OCI-LY7 (cell line): Measurements from ENCODE around the gene SPECC1L. TPM values are rescaled to one million over a fixed set of nuclear protein-coding genes. Genes with fewer than 3 reads are reported as not detected.

Source experiments
- BruUV-seq: library from RNA; stranded (reverse); fragments of 400-500 nt; replicated peaks from 2 replicates; lab custom pipeline; 2021; lab: Mats Ljungman, UMichigan
- CTCF ChIA-PET: fragments of 300-600 bp; sonication (Branson Sonifier 250); formaldehyde crosslinking; loops from one replicate; lab custom pipeline; 2022; ENCODE audit warnings: antibody characterized with exemption; ENCODE audit not compliant: unreplicated experiment; lab: Charles Lee
- POLR2A ChIA-PET: fragments of 300-600 bp; sonication (Branson Sonifier 250); formaldehyde crosslinking; loops from one replicate; lab custom pipeline; 2022; ENCODE audit warnings: antibody characterized with exemption; lab: Charles Lee
- DNase-seq: peaks from one replicate; pipeline ENCODE4 v3.0.0-alpha.2; 2015; ENCODE audit warnings: low spot score
- H2AFZ ChIP-seq: fragments of 200-600 bp; sonication (generic), shearing (Covaris generic); 2 replicates; pipeline ENCODE4 v1.6.1; 2014; ENCODE audit warnings: mild to moderate bottlenecking, antibody characterized with exemption, low read length, moderate library complexity
- H3K27ac ChIP-seq: fragments of 200-600 bp; sonication (generic); 2 replicates; pipeline ENCODE4 v1.5.1; 2014; ENCODE audit warnings: mixed run types, low read depth, mild to moderate bottlenecking, moderate library complexity, low read length, inconsistent platforms; ENCODE audit not compliant: poor library complexity, severe bottlenecking
- H3K36me3 ChIP-seq: fragments of 200-600 bp; sonication (generic); 2 replicates; pipeline ENCODE4 v1.6.1; 2014; ENCODE audit warnings: mild to moderate bottlenecking, antibody characterized with exemption, low read length, moderate library complexity, mixed read lengths; ENCODE audit not compliant: insufficient read depth
- H3K4me1 ChIP-seq: fragments of 200-600 bp; sonication (generic); 2 replicates; pipeline ENCODE4 v1.5.1; 2014; ENCODE audit warnings: mild to moderate bottlenecking, low read length; ENCODE audit not compliant: insufficient read depth, poor library complexity, severe bottlenecking
- H3K4me2 ChIP-seq: fragments of 200-600 bp; sonication (generic); 2 replicates; pipeline ENCODE4 v1.6.1; 2014; ENCODE audit warnings: mild to moderate bottlenecking, low read length
- H3K4me3 ChIP-seq: fragments of 200-600 bp; sonication (generic); 2 replicates; pipeline ENCODE4 v1.5.1; 2014; ENCODE audit warnings: mild to moderate bottlenecking, low read depth, low read length; ENCODE audit not compliant: poor library complexity, severe bottlenecking
- H3K79me2 ChIP-seq: fragments of 200-600 bp; sonication (generic); 2 replicates; pipeline ENCODE4 v1.6.1; 2016; ENCODE audit warnings: low read depth, mild to moderate bottlenecking, low read length, moderate library complexity, mixed read lengths; ENCODE audit not compliant: insufficient read depth
- H3K9me2 ChIP-seq: fragments of 200-600 bp; sonication (generic); 2 replicates; pipeline ENCODE4 v1.6.1; 2016; ENCODE audit warnings: mild to moderate bottlenecking, low read length, mixed read lengths; ENCODE audit not compliant: insufficient read depth
- H3K9me3 ChIP-seq: fragments of 200-600 bp; sonication (generic); 2 replicates; pipeline ENCODE4 v1.6.1; 2014; ENCODE audit warnings: mild to moderate bottlenecking, mixed run types, low read length, mixed read lengths
- H4K20me1 ChIP-seq: fragments of 200-600 bp; sonication (generic); 2 replicates; pipeline ENCODE4 v1.6.1; 2014; ENCODE audit warnings: mild to moderate bottlenecking, antibody characterized with exemption, low read length, moderate library complexity, mixed read lengths; ENCODE audit not compliant: insufficient read depth
- CTCF ChIP-seq: fragments of 200-600 bp; sonication (generic); conservative IDR thresholded peaks from 2 replicates; pipeline ENCODE4 v1.5.1; 2014; ENCODE audit warnings: mild to moderate bottlenecking, antibody characterized with exemption, low read length, moderate library complexity, mixed read lengths
- EZH2phosphoT487 ChIP-seq: fragments of 200-600 bp; sonication (generic); IDR thresholded peaks from 2 replicates; pipeline ENCODE4 v1.6.1; 2018; ENCODE audit warnings: low read depth, borderline replicate concordance, mild to moderate bottlenecking, mixed run types, antibody characterized with exemption, low read length, moderate library complexity, mixed read lengths
- intact Hi-C: fragments of 100-400 bp; cut with micrococcal nuclease; formaldehyde crosslinking; loops from one replicate; pipeline ENCODE4 v1.10.0; 2022; ENCODE audit not compliant: unreplicated experiment
- total RNA-seq, 2 experiments: library from RNA; depleted of rRNA in 1 of 2; stranded (reverse); fragments of >200 nt in 1 of 2; shearing (Covaris generic) in 1 of 2; gene quantifications; 2 replicates each; pipeline ENCODE4 v1.2.3, GENCODE V29; 2014 to 2022

The SPECC1L gene
- total RNA-seq, 2 experiments from 2014 or later, result 47.0 to 66.2 TPM

GRCh38 chr22:24232725-24233124 lies 37.9 kb upstream of the SPECC1L start:
- no peaks in the 10 kb centered on the region for H3K4me1 ChIP-seq
- no peak overlapping the region for H3K4me2 ChIP-seq
- no peak for TF ChIP-seq EZH2phosphoT487
- TF ChIP-seq CTCF, result no peak
- no peaks in the 10 kb centered on the region for H3K36me3 ChIP-seq
- no peak overlapping the region for H3K27ac ChIP-seq
- POLR2A ChIA-PET, result no interaction called here
- no peaks in the 10 kb centered on the region for H4K20me1 ChIP-seq
- no peak overlapping the region for H2AFZ ChIP-seq
- CTCF ChIA-PET, result no interaction called here
- BruUV-seq, result no TSS peak
- H3K4me3 ChIP-seq, result no peak overlapping the region
- no peaks in the 10 kb centered on the region for H3K9me2 ChIP-seq
- DNase-seq, result no peak
- intact Hi-C loops, result no loop called here
- no peaks in the 10 kb centered on the region for H3K9me3 ChIP-seq
- H3K79me2 ChIP-seq, result no peaks in the 10 kb centered on the region

DNA sequence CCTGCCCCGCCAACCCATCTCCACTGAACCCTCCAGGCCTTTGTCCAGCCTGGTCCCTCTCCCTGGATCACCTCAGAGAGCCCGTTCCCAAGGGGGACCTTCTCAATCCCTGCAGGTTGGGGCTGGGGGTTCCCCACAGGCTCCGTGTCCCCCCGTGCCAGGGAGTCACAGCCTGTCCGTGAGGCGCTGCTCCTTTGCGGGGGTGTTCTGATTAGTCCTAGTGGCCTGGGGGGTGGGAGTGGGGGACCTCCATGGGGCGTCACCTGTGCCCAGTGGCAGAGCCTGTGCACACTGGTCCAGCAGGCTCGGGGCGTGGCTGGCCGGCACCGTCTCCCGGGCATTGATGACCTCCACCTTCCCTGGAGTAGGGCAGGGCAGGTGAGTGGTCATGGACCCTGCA lies 37.4 kb upstream of the SPECC1L start:
- H3K4me1 ChIP-seq, result no peaks in the 10 kb centered on the region
- BruUV-seq, result no TSS peak
- no peak overlapping the region for H3K4me2 ChIP-seq
- H3K9me3 ChIP-seq, result no peaks in the 10 kb centered on the region
- H3K79me2 ChIP-seq, result no peaks in the 10 kb centered on the region
- no peaks in the 10 kb centered on the region for H3K9me2 ChIP-seq
- TF ChIP-seq CTCF, result no peak
- no peak for TF ChIP-seq EZH2phosphoT487
- CTCF ChIA-PET, result no interaction called here
- no peak for DNase-seq
- no peak overlapping the region for H3K4me3 ChIP-seq
- no peak overlapping the region for H2AFZ ChIP-seq
- H4K20me1 ChIP-seq, result no peaks in the 10 kb centered on the region
- intact Hi-C loops, result no loop called here
- H3K27ac ChIP-seq, result no peak overlapping the region
- POLR2A ChIA-PET, result no interaction called here
- no peaks in the 10 kb centered on the region for H3K36me3 ChIP-seq

- intact Hi-C loops, result no loop called here
- Histone ChIP-seq H3K36me3 (no peaks in the 10 kb centered on the region), H3K4me2 (no peak overlapping the region), H3K9me2 (no peaks in the 10 kb centered on the region), H3K4me3 (no peak overlapping the region), H2AFZ (no peak overlapping the region), H4K20me1 (no peaks in the 10 kb centered on the region), H3K27ac (no peak overlapping the region), H3K79me2 (no peaks in the 10 kb centered on the region), H3K4me1 (no peaks in the 10 kb centered on the region), H3K9me3 (no peaks in the 10 kb centered on the region)
- CTCF ChIA-PET, result no interaction called here
- TF ChIP-seq CTCF (no peak), EZH2phosphoT487 (no peak)
- no peak for DNase-seq
- BruUV-seq, result no TSS peak
- POLR2A ChIA-PET, result no interaction called here
Measured at GRCh38 chr22:24233816-24234215, 36.8 kb upstream of the SPECC1L start.
